ENCODE measurements around the gene RPL32. TPM values are rescaled to one million over a fixed set of nuclear protein-coding genes. Genes with fewer than 3 reads are reported as not detected.

RPL32 gene
- total and polyA plus RNA-seq, 2 of the 4 experiments (the other 2 are of a cell fraction) = 566 to 1,856 TPM

DNA sequence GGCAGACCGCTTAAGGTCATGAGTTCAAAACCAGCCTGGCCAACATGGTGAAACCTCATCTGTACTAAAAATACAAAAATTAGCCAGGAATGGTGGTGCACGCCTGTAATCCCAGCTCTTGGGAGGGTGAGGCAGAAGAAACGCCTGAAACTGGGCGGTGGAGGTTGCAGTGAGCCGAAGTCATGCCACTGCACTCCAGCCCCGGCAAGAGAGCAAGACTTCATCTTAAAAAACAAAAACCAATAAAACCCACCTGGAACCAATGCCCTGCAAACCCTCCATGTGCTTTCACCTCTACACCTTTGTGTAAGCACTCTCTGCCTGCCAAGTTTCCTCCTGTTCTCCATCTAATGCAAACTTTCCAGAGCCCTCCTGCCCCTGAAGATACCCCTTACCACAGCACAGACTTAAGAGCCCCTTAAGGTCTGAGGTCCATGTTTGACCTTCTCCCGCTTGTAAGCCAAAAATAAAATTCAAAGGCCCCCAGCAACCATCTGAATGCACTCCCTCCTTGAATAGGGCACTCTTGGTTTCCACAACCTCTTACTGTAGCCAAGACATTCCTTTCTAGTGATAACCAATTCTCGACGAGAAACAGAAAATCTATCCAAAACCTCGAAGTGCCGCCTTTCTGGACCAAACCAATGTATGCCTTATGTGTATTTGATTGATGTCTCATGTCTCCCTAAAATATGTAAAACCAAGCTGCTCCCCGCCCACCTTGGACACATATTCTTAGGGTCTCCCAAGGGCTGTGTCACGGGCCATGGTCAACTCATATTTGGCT, 3.0 kb downstream of the RPL32 start:
- WGBS, 2 experiments (ENCODE audit: extremely low coverage in 2 of 2, insufficient read length in 1 of 2) = 100% methylated on average over 1 of the region's 13 CpGs; no CpG with 5 or more reads in 1 of the 2 experiments
- no peak for ATAC-seq (ENCODE audit: low read depth)
- H3K18ac ChIP-seq (ENCODE audit: low read depth, low read length) = no peak overlapping the region
- no peak overlapping the region for H4K5ac ChIP-seq (ENCODE audit: low read depth, low read length)
- CTCF ChIA-PET = no interaction called here
- no peak overlapping the region for H2BK5ac ChIP-seq (ENCODE audit: low read depth, low read length, poor library complexity, severe bottlenecking)
- H3K9me1 ChIP-seq (ENCODE audit: insufficient read depth, low read length) = peaks cover 18% of the 10 kb centered on the region
- no peak overlapping the region; the same call in 1 of the 2 replicates for H3K56ac ChIP-seq (ENCODE audit: extremely low read depth, insufficient read depth, low read length)
- H4K8ac ChIP-seq (ENCODE audit: low read depth in 2 of 2, low read length in 2 of 2) = no peak overlapping the region
- 0 out of 2 replicates have a peak overlapping the region, but pooled peaks have one; percentile 10 for H3K9ac ChIP-seq (ENCODE audit: low read depth, low read length)
- TF ChIP-seq MAFK (IDR thresholded peaks at IDR 0.05; ENCODE audit: low read depth, low read length) = no peak
- no peak for TF ChIP-seq RAD21 (IDR thresholded peaks at IDR 0.05; ENCODE audit: low read length)
- TF ChIP-seq RCOR1 (IDR thresholded peaks at IDR 0.05; ENCODE audit: insufficient replicate concordance, low read length) = no peak
- TF ChIP-seq, protein P1, sequence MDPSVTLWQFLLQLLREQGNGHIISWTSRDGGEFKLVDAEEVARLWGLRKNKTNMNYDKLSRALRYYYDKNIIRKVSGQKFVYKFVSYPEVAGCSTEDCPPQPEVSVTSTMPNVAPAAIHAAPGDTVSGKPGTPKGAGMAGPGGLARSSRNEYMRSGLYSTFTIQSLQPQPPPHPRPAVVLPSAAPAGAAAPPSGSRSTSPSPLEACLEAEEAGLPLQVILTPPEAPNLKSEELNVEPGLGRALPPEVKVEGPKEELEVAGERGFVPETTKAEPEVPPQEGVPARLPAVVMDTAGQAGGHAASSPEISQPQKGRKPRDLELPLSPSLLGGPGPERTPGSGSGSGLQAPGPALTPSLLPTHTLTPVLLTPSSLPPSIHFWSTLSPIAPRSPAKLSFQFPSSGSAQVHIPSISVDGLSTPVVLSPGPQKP (IDR thresholded peaks at IDR 0.05; ENCODE audit: borderline replicate concordance, low read depth, low read length) = no peak
- TF ChIP-seq, protein P2, sequence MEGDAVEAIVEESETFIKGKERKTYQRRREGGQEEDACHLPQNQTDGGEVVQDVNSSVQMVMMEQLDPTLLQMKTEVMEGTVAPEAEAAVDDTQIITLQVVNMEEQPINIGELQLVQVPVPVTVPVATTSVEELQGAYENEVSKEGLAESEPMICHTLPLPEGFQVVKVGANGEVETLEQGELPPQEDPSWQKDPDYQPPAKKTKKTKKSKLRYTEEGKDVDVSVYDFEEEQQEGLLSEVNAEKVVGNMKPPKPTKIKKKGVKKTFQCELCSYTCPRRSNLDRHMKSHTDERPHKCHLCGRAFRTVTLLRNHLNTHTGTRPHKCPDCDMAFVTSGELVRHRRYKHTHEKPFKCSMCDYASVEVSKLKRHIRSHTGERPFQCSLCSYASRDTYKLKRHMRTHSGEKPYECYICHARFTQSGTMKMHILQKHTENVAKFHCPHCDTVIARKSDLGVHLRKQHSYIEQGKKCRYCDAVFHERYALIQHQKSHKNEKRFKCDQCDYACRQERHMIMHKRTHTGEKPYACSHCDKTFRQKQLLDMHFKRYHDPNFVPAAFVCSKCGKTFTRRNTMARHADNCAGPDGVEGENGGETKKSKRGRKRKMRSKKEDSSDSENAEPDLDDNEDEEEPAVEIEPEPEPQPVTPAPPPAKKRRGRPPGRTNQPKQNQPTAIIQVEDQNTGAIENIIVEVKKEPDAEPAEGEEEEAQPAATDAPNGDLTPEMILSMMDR (conservative IDR thresholded peaks at IDR 0.05; ENCODE audit: low read depth, low read length) = no peak
- TF ChIP-seq FOS (IDR thresholded peaks at IDR 0.05; ENCODE audit: low read depth, low read length) = no peak
- no peak for TF ChIP-seq BHLHE40 (IDR thresholded peaks at IDR 0.05; ENCODE audit: low read depth, low read length)
- no peak for TF ChIP-seq MXI1 (IDR thresholded peaks at IDR 0.05; ENCODE audit: borderline replicate concordance, low read depth, low read length)
- TF ChIP-seq RFX5 (IDR thresholded peaks at IDR 0.05; ENCODE audit: low read depth, low read length) = no peak
- TF ChIP-seq, protein P3, sequence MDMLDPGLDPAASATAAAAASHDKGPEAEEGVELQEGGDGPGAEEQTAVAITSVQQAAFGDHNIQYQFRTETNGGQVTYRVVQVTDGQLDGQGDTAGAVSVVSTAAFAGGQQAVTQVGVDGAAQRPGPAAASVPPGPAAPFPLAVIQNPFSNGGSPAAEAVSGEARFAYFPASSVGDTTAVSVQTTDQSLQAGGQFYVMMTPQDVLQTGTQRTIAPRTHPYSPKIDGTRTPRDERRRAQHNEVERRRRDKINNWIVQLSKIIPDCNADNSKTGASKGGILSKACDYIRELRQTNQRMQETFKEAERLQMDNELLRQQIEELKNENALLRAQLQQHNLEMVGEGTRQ (IDR thresholded peaks at IDR 0.05; ENCODE audit: low read depth, low read length) = no peak
- TF ChIP-seq SMC3 (IDR thresholded peaks at IDR 0.05; ENCODE audit: low read depth, low read length) = no peak
- no peak for TF ChIP-seq MAZ (IDR thresholded peaks at IDR 0.05; ENCODE audit: borderline replicate concordance, low read depth, low read length)
- TF ChIP-seq NFE2L2 (IDR thresholded peaks at IDR 0.05; ENCODE audit: low read depth, low read length) = no peak
- TF ChIP-seq POLR2A (IDR thresholded peaks at IDR 0.05; ENCODE audit: low read depth, low read length) = no peak
- no peaks in the 10 kb centered on the region for H3K27me3 ChIP-seq (ENCODE audit: control insufficient read depth, insufficient read depth, low read length)
- dilution Hi-C loops (cut with HindIII; ENCODE audit: low sequenced_read_pairs, unreplicated experiment) = no loop called here
- no peak overlapping the region for H3K23ac ChIP-seq (ENCODE audit: low read depth, low read length)
- peaks cover 13% of the 10 kb centered on the region for H3K4me1 ChIP-seq (ENCODE audit: control insufficient read depth, insufficient read depth, low read length)
- no peak overlapping the region for H2BK120ac ChIP-seq (ENCODE audit: low read depth, low read length)
- H3K36me3 ChIP-seq (ENCODE audit: control insufficient read depth, insufficient read depth, low read length) = peaks cover 60% of the 10 kb centered on the region
- no peaks in the 10 kb centered on the region for H3K9me3 ChIP-seq (ENCODE audit: control insufficient read depth, insufficient read depth, low read length)
- H3K79me1 ChIP-seq (ENCODE audit: low read depth in 1 of 2, low read length in 2 of 2) = peaks cover 30 to 60% of the 10 kb centered on the region in 2 experiments
- peak; percentile 29 for DNase-seq
- no peak overlapping the region for H2BK20ac ChIP-seq (ENCODE audit: low read depth, low read length)
- H3K27ac ChIP-seq (ENCODE audit: insufficient read depth, low read length) = peak overlapping the region; percentile 35; the same call in 1 of the 2 replicates
- no peak overlapping the region for H3K14ac ChIP-seq (replicated peaks; ENCODE audit: low read depth, low read length)
- BruUV-seq (replicated peaks) = no TSS peak
- POLR2A ChIA-PET (ENCODE audit: unreplicated experiment) = interaction anchor here (0.6 kb wide), 1 partner anchor 600 kb away, joined by 7 read pairs; no protein-coding TSS in a partner anchor
- H4K20me1 ChIP-seq (ENCODE audit: insufficient read depth, low read length) = peaks cover 78% of the 10 kb centered on the region
- no peak overlapping the region for H2AK5ac ChIP-seq (ENCODE audit: low read depth, low read length)
- H2AFZ ChIP-seq (replicated peaks; ENCODE audit: low read length, poor library complexity) = no peak overlapping the region
- intact Hi-C loops (cut with micrococcal nuclease) = no loop called here
- H3K4me3 ChIP-seq (ENCODE audit: insufficient read depth, low read depth, low read length) = no peak overlapping the region
- H3K4me2 ChIP-seq (ENCODE audit: low read depth, low read length) = no peak overlapping the region; the same call in 1 of the 2 replicates
- no peak overlapping the region for H4K91ac ChIP-seq (ENCODE audit: insufficient read depth, low read depth, low read length)
- H2AK9ac ChIP-seq (replicated peaks; ENCODE audit: low read depth, low read length, poor library complexity) = no peak overlapping the region
- H2BK15ac ChIP-seq (ENCODE audit: low read depth, low read length) = no peak overlapping the region
- H3K4ac ChIP-seq (ENCODE audit: low read depth, low read length) = no peak overlapping the region
- in situ Hi-C loops (cut with MboI; ENCODE audit: low sequenced_read_pairs) = no loop called here
